Esophagus muscularis mucosa (tissue), 3 donors: Measurements from ENCODE around the gene MTCL1.

Experiments
- CTCF ChIP-seq, 3 experiments: fragments of 200-600 bp in 2 of 3; fragments of 450-650 bp in 1 of 3; sonication (generic) in 2 of 3; IDR thresholded peaks; one replicate each; pipeline ENCODE4 v1.5.1; 2017 to 2019; ENCODE audit warnings: antibody characterized with exemption in 3 of 3, mild to moderate bottlenecking in 2 of 3, moderate library complexity in 1 of 3
- POLR2A ChIP-seq: fragments of 450-650 bp; IDR thresholded peaks from one replicate; pipeline ENCODE4 v1.6.1; 2017; ENCODE audit warnings: antibody characterized with exemption, moderate library complexity, mild to moderate bottlenecking, low read depth

DNA sequence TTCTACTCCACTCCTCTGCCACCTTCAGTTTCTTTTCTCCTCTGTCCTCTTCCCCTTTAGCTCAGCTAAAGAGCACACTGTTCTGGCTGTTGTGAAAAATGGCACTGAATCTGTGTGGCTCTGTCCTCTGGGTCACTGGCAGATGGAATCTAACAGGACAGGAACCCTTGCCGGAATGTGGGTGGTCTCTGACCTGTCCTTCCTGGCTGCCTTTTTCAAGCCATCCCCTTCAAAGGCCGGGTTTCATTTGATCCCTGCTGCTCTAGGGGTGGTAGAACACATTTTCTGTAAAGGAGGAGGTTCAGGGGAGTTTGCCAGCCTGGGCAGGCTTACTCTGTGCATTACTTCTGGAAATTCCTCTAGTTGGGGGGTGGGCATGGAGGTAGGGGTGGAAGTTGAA is 29.9 kb downstream of the MTCL1 start:
- TF ChIP-seq POLR2A (no peak), CTCF (IDR thresholded peaks at IDR 0.05) (no peak)
